ENCODE measurements around the gene QRICH1.
"Not testable (repeated sequence)": the region's sequence is repeated elsewhere in the genome, so short reads cannot be mapped to it uniquely, and the experiment has no call there.

QRICH1 gene

DNA sequence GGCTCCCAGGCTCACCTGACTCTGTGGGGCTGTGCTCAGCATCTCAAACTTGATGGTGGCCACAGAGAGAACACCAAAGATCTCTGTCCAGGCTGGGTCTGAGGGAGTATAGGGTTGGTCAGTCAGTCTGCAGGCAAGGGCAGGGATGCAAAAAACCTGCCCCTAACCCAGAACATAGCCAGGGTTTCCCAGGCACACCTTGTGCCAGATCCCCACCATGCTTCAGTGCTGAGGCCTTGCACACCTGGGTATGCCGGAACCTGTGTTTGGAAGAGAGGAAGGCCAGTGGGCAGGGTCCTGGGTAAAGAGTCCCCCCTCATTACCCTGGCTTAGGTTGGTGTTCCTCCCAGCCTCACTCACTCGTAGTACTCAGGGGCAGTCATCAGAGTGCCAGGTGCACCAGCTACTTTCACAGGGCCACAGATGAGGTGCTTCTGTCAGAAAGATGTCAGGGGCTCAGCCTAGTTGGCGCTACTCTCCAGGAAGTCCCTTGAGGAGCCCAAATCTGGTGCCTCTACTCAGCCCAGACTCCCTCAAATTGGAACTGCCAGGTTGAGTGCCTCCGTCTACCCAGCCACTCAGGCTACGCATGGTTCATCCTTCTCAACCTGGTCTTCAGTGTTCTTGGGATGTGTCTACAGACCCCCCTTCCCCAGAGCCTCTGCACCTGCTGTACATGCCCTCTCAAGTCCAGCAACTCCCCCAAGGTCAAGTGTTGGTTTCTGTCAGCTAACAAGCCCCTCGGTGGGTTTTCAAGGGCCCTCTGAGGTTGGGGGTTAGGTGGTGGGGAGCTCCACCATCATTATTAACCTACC lies 77.2 kb downstream of the QRICH1 start:
- no peak for DNase-seq

GRCh38 chr3:49015765-49016164 lies 78.1 kb downstream of the QRICH1 start:
- DNase-seq = no peak

- no peak for DNase-seq
Observed at GRCh38 chr3:49015072-49015471, 78.8 kb downstream of the QRICH1 start.

DNA sequence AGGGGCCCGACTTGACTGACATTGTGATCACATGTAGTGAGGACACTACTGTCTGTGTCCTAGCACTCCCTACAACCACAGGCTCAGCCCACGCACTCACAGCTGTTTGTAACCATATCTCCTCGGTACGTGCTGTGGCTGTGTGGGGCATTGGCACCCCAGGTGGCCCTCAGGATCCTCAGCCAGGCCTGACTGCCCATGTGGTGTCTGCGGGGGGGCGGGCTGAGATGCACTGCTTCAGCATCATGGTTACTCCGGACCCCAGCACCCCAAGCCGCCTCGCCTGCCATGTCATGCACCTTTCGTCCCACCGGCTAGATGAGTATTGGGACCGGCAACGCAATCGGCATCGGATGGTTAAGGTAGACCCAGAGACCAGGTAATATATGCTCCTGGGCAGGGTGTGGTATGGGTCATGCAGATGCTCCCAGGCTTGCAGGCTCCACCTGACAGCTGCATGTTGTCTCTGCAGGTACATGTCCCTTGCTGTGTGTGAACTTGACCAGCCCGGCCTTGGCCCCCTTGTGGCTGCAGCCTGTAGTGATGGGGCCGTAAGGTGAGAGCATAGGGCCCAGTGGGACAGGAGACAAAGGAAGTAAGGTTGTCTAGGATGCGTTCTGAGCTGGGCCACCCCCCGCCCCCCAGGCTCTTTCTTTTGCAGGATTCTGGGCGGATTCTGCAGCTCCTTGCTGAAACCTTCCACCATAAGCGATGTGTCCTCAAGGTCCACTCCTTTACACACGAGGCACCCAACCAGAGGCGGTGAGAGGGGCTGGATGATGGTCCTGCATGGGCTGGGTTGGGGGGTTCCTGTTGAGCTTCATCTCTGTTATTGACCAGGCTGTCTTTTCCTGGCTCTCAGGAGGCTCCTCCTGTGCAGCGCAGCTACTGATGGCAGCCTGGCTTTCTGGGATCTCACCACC lies 79.9 kb downstream of the QRICH1 start:
- no peak for DNase-seq

GRCh38 chr3:49013113-49013737 lies 80.6 kb downstream of the QRICH1 start:
- DNase-seq = no peak

DNA sequence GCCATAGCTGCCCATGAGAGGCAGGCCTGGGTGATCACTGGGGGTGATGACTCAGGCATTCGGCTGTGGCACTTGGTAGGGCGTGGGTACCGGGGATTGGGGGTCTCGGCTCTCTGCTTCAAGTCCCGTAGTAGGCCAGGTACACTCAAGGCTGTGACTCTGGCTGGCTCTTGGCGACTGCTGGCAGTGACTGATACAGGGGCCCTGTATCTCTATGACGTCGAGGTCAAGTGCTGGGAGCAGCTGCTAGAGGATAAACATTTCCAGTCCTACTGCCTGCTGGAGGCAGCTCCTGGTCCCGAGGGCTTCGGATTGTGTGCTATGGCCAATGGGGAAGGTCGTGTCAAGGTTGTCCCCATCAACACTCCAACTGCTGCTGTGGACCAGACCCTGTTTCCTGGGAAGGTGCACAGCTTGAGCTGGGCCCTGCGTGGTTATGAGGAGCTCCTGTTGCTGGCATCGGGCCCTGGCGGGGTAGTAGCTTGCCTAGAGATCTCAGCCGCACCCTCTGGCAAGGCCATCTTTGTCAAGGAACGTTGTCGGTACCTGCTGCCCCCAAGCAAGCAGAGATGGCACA lies 81.3 kb downstream of the QRICH1 start:
- DNase-seq = no peak

DNA sequence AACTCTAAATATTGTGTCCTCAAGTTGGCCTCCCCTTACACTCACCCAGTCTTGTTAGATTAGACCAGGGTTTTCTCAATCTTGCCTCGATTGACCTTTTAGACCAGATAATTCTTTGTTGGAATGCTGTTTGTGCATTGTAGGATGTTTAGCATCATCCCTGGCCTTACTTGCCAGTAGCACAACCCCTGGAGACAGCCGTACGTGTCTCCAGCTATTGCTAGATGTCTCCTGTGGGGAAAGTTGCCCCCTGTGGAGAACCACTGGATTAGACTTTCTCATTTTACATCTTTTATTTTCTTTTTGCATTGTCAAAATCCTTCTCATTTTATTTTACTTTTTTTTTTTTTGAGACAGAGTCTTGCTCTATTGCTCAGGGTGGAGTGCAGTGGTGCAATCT lies 84.5 kb downstream of the QRICH1 start:
- DNase-seq = no peak

- DNase-seq = not testable (repeated sequence)
Observed at GRCh38 chr3:49008627-49009026, 85.2 kb downstream of the QRICH1 start.

GRCh38 chr3:49007771-49008528 lies 85.9 kb downstream of the QRICH1 start:
- DNase-seq = peak; percentile 65

DNA sequence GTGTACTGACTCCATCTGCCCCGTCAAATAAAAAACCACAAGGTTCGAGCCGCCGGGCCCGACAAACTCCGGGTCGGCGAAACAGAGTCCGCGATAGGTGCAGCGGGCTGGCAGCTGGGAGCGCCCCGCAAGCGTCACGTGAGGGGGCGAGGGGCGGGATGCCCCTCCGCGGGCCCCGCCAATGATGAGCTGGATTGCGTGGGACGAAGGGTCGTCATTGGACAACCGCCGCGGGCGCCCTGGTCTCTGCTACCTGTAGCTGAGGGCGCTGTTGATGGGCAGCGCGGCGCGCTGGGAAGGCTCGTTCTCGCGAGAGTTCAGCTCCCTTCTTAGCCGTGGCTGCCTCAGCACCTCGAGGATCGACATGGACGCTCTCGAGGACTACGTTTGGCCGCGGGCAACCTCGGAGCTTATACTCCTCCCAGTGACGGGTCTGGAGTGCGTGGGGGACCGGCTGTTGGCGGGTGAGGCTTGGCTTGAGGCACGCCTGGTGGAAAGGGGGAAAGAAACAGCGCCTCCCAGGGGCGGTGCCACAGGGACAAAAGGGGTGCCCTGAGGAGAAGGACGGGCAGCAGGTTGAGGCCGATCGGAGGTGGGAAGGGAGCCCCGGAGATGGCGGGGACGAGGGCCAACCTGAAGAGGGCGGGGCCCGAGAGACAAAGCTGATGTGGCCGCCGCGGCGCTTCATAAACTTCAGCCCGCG lies 86.7 kb downstream of the QRICH1 start, which contains the start of gene WDR6:
WDR6 (plus strand) TSS at position 324 of the 703 bp plus-strand sequence; CDS start at position 365, 41 bp downstream.
- peak; percentile 95 for DNase-seq

DNA sequence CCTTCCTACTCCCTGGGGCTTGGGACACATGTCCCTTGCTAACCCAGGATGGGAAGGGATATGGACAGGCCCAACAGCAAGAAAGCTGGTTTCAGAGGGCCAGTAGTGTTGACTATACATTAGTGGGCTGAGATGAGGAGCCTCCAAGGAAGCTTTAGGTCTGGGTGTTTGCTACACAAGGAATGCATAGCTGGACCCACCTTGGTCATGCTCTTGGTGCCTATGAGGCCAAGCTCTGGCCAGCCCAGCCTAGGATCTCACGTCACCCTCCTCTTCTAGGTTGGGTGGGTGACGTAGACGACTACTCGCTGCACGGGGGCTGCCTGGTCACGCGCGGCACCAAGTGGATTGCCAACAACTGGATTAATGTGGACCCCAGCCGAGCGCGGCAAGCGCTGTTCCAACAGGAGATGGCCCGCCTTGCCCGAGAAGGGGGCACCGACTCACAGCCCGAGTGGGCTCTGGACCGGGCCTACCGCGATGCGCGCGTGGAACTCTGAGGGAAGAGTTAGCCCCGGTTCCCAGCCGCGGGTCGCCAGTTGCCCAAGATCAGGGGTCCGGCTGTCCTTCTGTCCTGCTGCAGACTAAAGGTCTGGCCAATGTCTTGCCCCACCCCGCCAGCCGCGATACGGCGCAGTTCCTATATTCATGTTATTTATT lies 87.3 kb downstream of the QRICH1 start:
- DNase-seq = no peak

DNA sequence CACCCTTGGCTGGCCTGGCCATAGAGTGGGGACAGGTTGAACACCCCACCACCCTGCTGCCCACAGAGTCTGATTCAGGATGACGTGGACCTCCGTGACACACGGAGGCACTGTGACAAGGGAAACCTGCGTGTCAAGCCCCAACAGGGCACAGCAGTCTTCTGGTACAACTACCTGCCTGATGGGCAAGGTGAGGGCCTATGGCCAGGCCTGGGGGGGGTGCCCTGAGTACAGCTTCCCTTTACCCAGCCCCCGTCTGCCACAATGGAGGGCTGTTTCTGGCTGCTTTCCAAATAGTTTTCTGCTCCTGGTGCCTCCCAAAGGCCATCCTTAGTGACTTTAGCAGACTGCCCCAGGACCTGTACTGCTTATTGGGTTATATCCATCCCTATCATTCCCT lies 87.9 kb downstream of the QRICH1 start:
- DNase-seq = no peak

- DNase-seq = no peak
Observed at GRCh38 chr3:49005303-49005680, 88.6 kb downstream of the QRICH1 start.

- no peak for DNase-seq
Observed at GRCh38 chr3:49004352-49005302, 89.2 kb downstream of the QRICH1 start.

DNA sequence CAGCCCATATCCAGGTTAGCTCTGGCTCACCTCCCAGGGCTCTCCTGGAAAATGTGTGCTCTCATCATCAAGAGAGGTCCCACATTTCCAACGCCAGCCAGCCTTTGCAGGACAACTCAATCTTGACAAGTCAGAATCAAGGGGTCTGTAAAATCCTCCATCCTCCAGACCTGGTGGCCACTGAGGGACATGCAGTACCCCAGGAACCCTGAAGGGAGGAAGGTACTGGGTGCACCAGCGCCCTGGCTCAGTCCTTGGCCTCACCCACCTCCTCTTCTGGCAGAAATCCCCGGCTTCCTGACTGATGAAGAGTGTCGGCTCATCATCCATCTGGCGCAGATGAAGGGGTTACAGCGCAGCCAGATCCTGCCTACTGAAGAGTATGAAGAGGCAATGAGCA lies 92.7 kb downstream of the QRICH1 start:
- DNase-seq = no peak

- DNase-seq = no peak
Observed at GRCh38 chr3:48999085-48999858, 94.6 kb downstream of the QRICH1 start.

- no peak for DNase-seq
Observed at GRCh38 chr3:48997714-48998637, 95.9 kb downstream of the QRICH1 start.
